Stomach smooth muscle (tissue), 2 donors: ENCODE data around the gene HAPLN2.

ENCODE experiments used
- H3K27ac ChIP-seq: one replicate; pipeline ENCODE4 v1.7.0; 2013; ENCODE audit warnings: mild to moderate bottlenecking, low read length, inconsistent platforms
- H3K27me3 ChIP-seq, 2 donors: one replicate each; pipeline ENCODE4 v1.7.0; 2013; ENCODE audit warnings: low read length in 2 of 2; ENCODE audit not compliant: insufficient read depth in 2 of 2, control insufficient read depth in 1 of 2
- H3K36me3 ChIP-seq, 2 donors: one replicate each; pipeline ENCODE4 v1.7.0; 2013; ENCODE audit warnings: low read length in 2 of 2; ENCODE audit not compliant: control insufficient read depth in 2 of 2, insufficient read depth in 2 of 2
- H3K4me1 ChIP-seq: one replicate; pipeline ENCODE4 v1.7.0; 2013; ENCODE audit warnings: low read length; ENCODE audit not compliant: control insufficient read depth, insufficient read depth
- H3K4me3 ChIP-seq, 2 donors: one replicate each; pipeline ENCODE4 v1.7.0; 2013; ENCODE audit warnings: low read length in 2 of 2
- H3K9ac ChIP-seq, 2 donors: one replicate each; pipeline ENCODE4 v1.7.0; 2013; ENCODE audit warnings: low read length in 2 of 2, mild to moderate bottlenecking in 1 of 2
- H3K9me3 ChIP-seq, 2 donors: one replicate each; pipeline ENCODE4 v1.7.0; 2013; ENCODE audit warnings: low read length in 2 of 2; ENCODE audit not compliant: control insufficient read depth in 2 of 2
- donor health status: healthy.
- donor health status: Pancreatic carcinoma.

The HAPLN2 gene

DNA sequence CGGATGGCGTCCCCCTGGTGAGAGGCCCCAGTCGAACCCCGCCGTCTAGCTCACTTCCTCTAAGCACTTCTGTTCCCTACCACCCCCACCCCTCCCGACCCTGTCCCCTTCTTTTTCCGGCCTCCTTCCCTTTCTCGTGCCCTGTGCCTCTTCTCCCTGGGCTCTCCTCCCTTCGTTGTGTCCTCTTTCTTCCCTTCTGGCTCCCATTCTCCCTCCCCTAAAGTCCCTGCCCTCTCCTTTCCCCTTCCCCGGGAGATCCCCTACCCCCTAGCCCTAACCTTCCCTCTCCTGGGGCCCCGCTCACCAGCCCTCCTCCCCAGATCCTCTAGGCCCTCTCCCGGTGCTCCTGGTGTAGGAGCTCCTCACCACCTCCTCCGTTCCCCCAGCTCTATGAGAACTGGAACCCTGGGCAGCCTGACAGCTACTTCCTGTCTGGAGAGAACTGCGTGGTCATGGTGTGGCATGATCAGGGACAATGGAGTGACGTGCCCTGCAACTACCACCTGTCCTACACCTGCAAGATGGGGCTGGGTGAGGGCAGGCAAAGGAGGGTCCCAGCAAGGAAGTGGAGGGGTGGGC lies 38.6 kb downstream of the HAPLN2 start:
- Histone ChIP-seq H3K9ac (peak overlapping the region in 1 of 2 donors; percentile 21), H3K4me1 (peaks cover 51% of the 10 kb centered on the region)

DNA sequence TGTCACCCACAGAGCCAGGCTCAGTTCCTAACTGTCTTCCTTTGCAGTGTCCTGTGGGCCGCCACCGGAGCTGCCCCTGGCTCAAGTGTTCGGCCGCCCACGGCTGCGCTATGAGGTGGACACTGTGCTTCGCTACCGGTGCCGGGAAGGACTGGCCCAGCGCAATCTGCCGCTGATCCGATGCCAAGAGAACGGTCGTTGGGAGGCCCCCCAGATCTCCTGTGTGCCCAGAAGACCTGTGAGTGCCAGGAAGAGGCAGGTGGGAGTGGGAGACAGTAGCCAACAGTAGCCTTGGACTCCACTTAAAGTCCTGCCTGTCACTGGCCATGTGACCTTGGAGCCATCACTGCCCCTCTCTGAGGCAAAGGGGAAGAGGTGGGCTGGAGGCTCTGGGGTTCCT lies 39.3 kb downstream of the HAPLN2 start:
- H3K9me3 ChIP-seq: no peaks in the 10 kb centered on the region
- peaks cover 6 to 14% of the 10 kb centered on the region in 2 donors for H3K27me3 ChIP-seq
- H3K36me3 ChIP-seq: no peaks in the 10 kb centered on the region
- peaks cover 58% of the 10 kb centered on the region for H3K4me1 ChIP-seq
- H3K4me3 ChIP-seq: no peak overlapping the region
- no peak overlapping the region for H3K27ac ChIP-seq
- H3K9ac ChIP-seq: no peak overlapping the region

More for the DNA sequence above, 38.6 kb downstream of the HAPLN2 start:
- Histone ChIP-seq H3K9me3 (no peaks in the 10 kb centered on the region), H3K27ac (no peak overlapping the region), H3K4me3 (peak overlapping the region in 1 of 2 donors; percentile 73), H3K27me3 (peaks cover 7 to 14% of the 10 kb centered on the region in 2 donors), H3K36me3 (no peaks in the 10 kb centered on the region)

DNA sequence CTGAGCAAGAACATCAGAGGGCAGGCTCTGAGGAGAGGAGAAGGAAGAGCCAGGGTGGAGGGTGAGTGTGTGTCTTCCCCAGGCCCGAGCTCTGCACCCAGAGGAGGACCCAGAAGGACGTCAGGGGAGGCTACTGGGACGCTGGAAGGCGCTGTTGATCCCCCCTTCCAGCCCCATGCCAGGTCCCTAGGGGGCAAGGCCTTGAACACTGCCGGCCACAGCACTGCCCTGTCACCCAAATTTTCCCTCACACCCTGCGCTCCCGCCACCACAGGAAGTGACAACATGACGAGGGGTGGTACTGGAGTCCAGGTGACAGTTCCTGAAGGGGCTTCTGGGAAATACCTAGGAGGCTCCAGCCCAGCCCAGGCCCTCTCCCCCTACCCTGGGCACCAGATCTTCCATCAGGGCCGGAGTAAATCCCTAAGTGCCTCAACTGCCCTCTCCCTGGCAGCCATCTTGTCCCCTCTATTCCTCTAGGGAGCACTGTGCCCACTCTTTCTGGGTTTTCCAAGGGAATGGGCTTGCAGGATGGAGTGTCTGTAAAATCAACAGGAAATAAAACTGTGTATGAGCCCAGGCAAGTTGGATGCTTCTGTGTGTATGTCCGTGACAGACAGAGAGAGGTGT lies 39.8 kb downstream of the HAPLN2 start:
- Histone ChIP-seq H3K27me3 (peaks cover 5 to 9% of the 10 kb centered on the region in 2 donors), H3K9ac (peak overlapping the region in 1 of 2 donors; percentile 13), H3K4me3 (no peak overlapping the region), H3K9me3 (no peaks in the 10 kb centered on the region), H3K36me3 (no peaks in the 10 kb centered on the region), H3K4me1 (peaks cover 63% of the 10 kb centered on the region), H3K27ac (no peak overlapping the region)

DNA sequence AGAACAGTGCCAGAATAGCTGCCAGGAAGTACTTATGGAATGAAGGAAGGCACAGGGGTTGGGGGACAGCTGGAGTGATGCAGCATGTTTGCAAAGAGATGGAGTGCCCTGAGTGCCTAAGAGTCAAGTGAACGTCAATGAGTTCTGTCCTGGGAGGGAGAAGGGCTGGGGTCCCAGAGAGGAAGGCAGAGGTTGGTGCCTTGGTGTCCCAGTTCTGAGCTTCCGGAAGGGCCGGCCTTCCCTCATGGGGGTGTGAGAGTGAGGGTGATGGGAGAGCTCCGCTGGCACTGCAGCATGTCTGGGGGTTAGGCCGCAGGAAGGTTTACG lies 40.4 kb downstream of the HAPLN2 start:
- Histone ChIP-seq H3K27me3 (peaks cover 5 to 9% of the 10 kb centered on the region in 2 donors), H3K36me3 (no peaks in the 10 kb centered on the region), H3K9ac (peak overlapping the region in 1 of 2 donors; percentile 55), H3K9me3 (no peaks in the 10 kb centered on the region), H3K4me3 (peak overlapping the region in 1 of 2 donors; percentile 57), H3K27ac (no peak overlapping the region), H3K4me1 (peaks cover 68% of the 10 kb centered on the region)

DNA sequence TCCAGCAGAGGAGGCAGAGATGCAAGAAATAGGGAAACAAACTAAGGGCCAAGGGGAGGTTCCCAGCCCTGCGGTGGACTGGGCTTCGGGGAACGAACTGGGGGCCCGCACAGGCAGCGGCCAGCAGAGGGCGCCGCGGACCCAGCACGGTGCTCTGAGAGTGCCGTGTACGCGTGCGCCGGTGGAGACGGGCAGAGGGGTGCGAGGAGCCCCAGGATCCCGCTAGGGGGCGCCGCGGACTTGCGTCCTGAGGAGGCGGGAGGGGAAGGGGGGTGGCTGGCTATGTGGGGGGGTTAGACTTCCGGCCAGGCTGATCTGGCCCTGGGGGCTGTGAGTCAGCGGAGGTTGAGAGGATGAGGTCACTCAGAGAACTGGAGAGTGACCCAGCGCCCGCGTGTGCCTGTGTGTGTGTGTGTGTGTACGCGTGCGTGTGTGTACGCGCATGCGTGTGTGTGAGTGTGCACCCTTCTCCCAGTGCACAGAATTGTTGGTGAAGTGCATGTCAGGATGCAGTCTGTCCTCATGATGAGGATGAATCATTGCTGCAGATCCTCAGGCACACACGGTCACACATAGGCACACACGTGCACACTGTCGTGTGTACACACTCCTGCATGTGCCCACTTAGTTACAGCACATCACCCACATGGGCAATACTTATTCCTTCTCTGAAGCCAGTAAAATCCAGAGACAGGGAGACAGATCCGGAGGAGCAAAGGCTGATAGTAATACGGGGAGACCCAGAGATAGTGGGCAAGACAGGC lies 41.0 kb downstream of the HAPLN2 start:
- peaks cover 73% of the 10 kb centered on the region for H3K4me1 ChIP-seq
- H3K4me3 ChIP-seq: peak overlapping the region; percentile 43 to 57
- no peaks in the 10 kb centered on the region for H3K36me3 ChIP-seq
- no peaks in the 10 kb centered on the region for H3K9me3 ChIP-seq
- H3K27ac ChIP-seq: peak overlapping the region; percentile 64
- peaks cover 3 to 9% of the 10 kb centered on the region in 2 donors for H3K27me3 ChIP-seq
- peak overlapping the region; percentile 32 to 55 for H3K9ac ChIP-seq

DNA sequence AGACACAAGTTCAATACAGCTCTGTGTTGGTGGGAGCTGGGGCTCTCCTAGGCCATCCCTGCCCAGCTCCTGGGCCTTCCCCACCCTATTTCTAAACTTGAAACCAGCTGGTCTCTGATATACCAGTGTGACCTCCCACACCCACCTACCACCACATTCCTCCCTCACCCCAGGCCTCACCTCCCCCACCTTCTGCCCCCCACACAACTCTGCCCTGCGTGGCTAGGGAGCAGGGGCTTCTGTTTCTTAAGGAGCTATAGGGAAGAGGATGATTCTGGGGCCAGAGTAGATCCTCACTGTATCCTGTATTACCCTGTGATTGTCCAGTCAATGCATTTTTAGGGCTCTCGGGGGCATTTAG lies 41.5 kb downstream of the HAPLN2 start:
- peak overlapping the region; percentile 64 for H3K27ac ChIP-seq

DNA sequence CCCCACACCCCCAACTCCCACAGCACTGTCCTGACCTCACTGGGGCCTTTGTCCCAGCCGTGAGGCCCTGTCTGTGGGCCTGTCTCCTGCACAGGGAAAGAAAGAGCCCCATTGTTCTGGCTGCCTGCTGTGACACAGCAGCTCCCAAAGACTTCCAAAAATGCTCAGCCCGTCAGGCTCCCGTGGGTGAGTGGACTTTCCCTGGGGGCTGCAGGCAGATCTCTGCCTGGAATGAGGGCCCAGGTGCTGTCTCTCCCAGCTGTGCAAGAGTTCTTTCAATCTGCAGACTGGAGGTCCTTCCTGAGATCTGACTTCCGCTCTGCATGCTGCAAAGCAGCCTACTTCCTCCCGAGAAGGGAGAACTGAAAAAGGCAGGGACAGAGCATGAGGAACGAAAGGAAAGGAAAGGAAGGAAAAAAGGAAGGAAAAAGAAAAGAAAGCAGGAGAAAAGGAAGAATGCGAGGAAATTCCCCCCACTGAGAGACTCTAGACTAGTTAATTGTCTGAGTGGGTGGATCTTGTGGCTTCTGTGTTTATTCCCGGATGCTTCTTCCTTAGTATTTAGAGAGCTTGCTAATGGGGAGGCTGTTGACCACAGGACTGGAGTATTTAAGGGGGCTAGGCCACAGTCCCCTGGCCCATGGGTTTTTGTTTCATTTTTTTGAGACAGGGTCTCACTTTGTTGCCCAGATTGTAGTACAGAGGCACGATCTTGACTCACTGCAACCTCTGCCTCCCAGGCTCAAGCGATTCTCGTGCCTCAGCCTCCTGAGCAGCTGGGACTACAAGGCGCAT lies 43.0 kb downstream of the HAPLN2 start:
- H3K4me1 ChIP-seq: peaks cover 73% of the 10 kb centered on the region
- peak overlapping the region; percentile 66 for H3K27ac ChIP-seq
- H3K9ac ChIP-seq: no peak overlapping the region
- no peaks in the 10 kb centered on the region for H3K9me3 ChIP-seq
- peaks cover 0 to 5% of the 10 kb centered on the region in 2 donors for H3K27me3 ChIP-seq
- no peaks in the 10 kb centered on the region for H3K36me3 ChIP-seq
- no peak overlapping the region for H3K4me3 ChIP-seq

More for the DNA sequence above, 41.5 kb downstream of the HAPLN2 start:
- Histone ChIP-seq H3K36me3 (no peaks in the 10 kb centered on the region), H3K4me3 (no peak overlapping the region), H3K9ac (peak overlapping the region in 1 of 2 donors; percentile 13), H3K27me3 (peaks cover 3 to 9% of the 10 kb centered on the region in 2 donors), H3K9me3 (no peaks in the 10 kb centered on the region), H3K4me1 (peaks cover 79% of the 10 kb centered on the region)

DNA sequence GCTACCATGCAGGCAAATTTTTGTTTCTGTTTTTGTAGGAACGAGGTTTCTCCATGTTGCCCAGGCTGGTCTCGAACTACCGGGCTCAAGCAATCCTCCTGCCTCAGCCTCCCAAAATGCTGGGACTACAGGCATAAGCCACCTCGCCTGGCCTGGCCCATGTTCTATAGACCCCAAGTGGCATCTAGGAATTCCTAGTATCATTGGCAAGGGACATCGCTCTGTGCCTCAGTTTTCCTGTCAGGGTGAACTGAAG lies 43.5 kb downstream of the HAPLN2 start:
- H3K9ac ChIP-seq: peak overlapping the region in 1 of 2 donors; percentile 27
- H3K36me3 ChIP-seq: no peaks in the 10 kb centered on the region
- no peaks in the 10 kb centered on the region for H3K9me3 ChIP-seq
- H3K27ac ChIP-seq: peak overlapping the region; percentile 66
- peaks cover 0 to 5% of the 10 kb centered on the region in 2 donors for H3K27me3 ChIP-seq
- H3K4me3 ChIP-seq: no peak overlapping the region
- H3K4me1 ChIP-seq: peaks cover 73% of the 10 kb centered on the region

DNA sequence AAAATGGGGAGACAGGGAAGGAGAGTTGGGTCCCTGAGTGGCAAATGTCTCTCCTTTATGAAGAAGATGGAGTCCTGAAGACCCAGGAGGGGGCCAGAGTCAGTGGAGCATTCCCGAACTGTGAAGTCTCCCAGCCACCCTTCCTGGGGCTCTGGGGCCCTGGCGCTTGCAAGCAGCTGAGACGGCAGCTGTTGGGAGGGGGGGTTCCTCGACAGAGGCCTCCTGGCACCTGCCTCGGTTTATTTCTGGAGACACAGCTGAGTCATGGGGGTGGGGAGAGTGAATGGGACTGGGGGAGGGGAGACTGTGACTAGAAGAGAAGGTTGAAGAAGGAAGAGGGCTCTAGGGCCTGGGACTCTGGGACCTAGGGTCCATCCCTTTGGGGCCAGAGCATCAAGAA lies 44.0 kb downstream of the HAPLN2 start:
- Histone ChIP-seq H3K9ac (peak overlapping the region in 1 of 2 donors; percentile 27), H3K4me3 (no peak overlapping the region), H3K36me3 (no peaks in the 10 kb centered on the region), H3K27ac (peak overlapping the region; percentile 66), H3K4me1 (peaks cover 74% of the 10 kb centered on the region), H3K9me3 (no peaks in the 10 kb centered on the region), H3K27me3 (peaks cover 0 to 5% of the 10 kb centered on the region in 2 donors)

DNA sequence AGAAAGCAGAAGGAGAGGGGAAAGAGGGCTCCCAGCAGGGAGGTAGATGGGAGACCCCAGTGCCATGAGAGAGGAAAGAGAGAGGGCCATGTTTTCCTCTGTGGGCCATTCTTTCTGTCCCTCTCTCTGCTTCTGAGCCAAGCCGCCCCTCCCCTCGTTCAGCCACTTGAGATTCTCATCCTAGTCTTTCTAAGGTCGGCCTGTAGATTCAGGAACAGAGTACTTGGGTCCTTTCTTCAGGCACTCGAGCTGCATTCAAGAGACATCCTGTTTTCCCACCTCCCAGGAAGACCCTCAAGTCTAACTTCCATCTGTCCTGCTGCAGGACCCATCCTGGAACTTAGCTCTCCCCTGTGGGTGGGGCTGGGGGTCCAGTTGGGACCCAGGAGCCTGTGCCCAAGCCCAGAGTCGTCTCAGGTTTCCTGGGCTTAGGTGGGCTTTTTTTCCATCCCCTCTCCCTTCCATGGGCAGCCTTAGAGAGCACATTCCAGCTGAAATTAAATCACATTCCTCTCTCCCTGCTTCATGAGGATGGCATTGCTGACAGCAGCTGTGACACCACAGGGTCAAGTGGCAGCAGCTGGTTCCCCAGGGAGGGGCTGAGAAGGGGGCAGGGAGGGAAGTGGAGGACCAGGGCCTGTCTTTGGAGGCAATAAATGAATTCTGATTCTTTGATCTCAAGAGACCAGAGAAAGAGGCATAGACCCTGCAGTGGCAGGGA lies 45.0 kb downstream of the HAPLN2 start:
- no peaks in the 10 kb centered on the region for H3K9me3 ChIP-seq
- peaks cover 80% of the 10 kb centered on the region for H3K4me1 ChIP-seq
- H3K27ac ChIP-seq: peak overlapping the region; percentile 66
- H3K36me3 ChIP-seq: no peaks in the 10 kb centered on the region
- H3K9ac ChIP-seq: peak overlapping the region; percentile 11 to 47
- no peaks in the 10 kb centered on the region for H3K27me3 ChIP-seq
- peak overlapping the region; percentile 49 for H3K4me3 ChIP-seq
